Measurements from ENCODE around the gene REM1. TPM values are rescaled to one million over a fixed set of nuclear protein-coding genes. Genes with fewer than 3 reads are reported as not detected.
"Not testable (repeated sequence)": the region's sequence is repeated elsewhere in the genome, so short reads cannot be mapped to it uniquely, and the experiment has no call there.

REM1 gene
- total RNA-seq, 1 donor from 2014 or later = 2.3 TPM

GRCh38 chr20:31446084-31446819 is 28.8 kb upstream of the REM1 start:
- no peaks in the 10 kb centered on the region for H3K9me3 ChIP-seq
- no peaks in the 10 kb centered on the region for H3K27me3 ChIP-seq (ENCODE audit: low read depth)
- H3K36me3 ChIP-seq = no peaks in the 10 kb centered on the region
- H3K27ac ChIP-seq = no peak overlapping the region
- no peaks in the 10 kb centered on the region for H3K4me1 ChIP-seq
- no peak overlapping the region for H3K4me3 ChIP-seq
- ATAC-seq (no peak), DNase-seq (no peak)
- TF ChIP-seq CTCF (IDR thresholded peaks at IDR 0.05) = no peak
- intact Hi-C loops (cut with DNase I) = no loop called here

DNA sequence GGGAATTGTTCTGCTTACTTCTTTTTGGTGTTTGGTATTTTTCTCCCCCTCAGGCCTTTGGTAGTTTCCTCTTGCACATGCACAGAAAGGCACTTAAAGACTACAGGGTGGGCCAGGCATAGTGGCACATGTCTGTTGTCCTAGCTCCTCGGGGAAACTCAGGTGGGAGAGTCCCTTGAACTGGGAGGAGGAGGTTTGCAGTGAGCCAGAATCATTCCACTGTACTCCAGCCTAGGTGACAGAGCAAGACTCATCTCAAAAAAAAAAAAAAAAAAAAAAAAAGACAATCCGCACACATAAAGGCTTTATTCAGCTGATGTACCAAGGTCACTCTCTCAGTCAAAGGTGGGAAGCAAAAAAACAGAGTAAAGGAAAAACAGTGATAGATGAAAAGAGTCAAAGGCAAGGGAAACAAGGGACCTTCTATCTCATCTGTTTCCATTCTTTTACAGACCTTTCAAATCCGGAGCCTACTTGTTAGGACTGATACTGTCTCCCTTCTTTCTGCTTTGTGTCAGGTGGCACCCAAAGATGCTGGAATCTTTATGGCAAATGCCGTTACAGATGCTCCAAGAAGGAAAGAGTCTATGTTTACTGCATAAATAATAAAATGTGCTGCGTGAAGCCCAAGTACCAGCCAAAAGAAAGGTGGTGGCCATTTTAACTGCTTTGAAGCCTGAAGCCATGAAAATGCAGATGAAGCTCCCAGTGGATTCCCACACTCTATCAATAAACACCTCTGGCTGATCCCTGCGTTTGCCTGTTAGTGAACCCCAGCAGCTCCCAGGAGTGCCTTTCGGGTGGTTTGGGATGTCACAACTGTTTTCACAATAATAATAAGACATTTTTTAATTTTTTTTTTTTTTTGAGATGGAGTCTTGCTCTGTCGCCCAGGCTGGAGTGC is 25.3 kb upstream of the REM1 start:
- Histone ChIP-seq H3K27me3 (ENCODE audit: low read depth) (no peaks in the 10 kb centered on the region), H3K4me1 (no peaks in the 10 kb centered on the region), H3K27ac (no peak overlapping the region), H3K36me3 (no peaks in the 10 kb centered on the region), H3K9me3 (no peaks in the 10 kb centered on the region), H3K4me3 (no peak overlapping the region)
- DNase-seq (no peak), ATAC-seq (no peak)
- no peak for TF ChIP-seq CTCF (IDR thresholded peaks at IDR 0.05)
- intact Hi-C loops (cut with DNase I) = no loop called here

GRCh38 chr20:31452575-31452974 is 22.5 kb upstream of the REM1 start:
- intact Hi-C loops (cut with DNase I) = no loop called here
- Histone ChIP-seq H3K4me3 (no peak overlapping the region), H3K4me1 (no peaks in the 10 kb centered on the region), H3K36me3 (no peaks in the 10 kb centered on the region), H3K9me3 (no peaks in the 10 kb centered on the region), H3K27me3 (ENCODE audit: low read depth) (peaks cover 4% of the 10 kb centered on the region), H3K27ac (no peak overlapping the region)
- TF ChIP-seq CTCF (IDR thresholded peaks at IDR 0.05) = no peak
- ATAC-seq (no peak), DNase-seq (no peak)

DNA sequence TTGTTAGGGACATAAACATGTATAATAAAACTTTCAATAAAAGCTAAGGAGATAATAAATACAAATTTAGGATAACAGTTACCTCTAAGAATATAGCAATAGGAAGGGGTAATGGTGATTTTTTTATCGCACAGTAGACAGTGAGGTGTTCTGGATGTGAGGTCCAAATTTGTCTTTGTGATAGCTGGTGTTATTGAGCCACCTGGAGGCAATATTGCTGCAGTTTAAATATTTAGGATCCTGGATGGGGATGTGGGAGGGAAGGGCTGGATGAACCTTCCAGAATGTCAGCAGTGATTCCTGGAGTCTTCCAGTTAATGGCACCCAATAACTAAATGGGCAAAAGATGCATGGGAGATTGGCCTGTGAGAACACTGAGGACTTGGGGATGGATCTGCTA is 20.7 kb upstream of the REM1 start:
- no peak for TF ChIP-seq CTCF (IDR thresholded peaks at IDR 0.05)
- Histone ChIP-seq H3K36me3 (no peaks in the 10 kb centered on the region), H3K27ac (no peak overlapping the region), H3K27me3 (ENCODE audit: low read depth) (peaks cover 13% of the 10 kb centered on the region), H3K4me1 (no peaks in the 10 kb centered on the region), H3K4me3 (no peak overlapping the region), H3K9me3 (no peaks in the 10 kb centered on the region)
- intact Hi-C loops (cut with DNase I) = no loop called here
- no peak for ATAC-seq
- no peak for DNase-seq

GRCh38 chr20:31470946-31471345 is 4.1 kb upstream of the REM1 start:
- DNase-seq; ATAC-seq; H3K36me3 ChIP-seq; H3K4me3 ChIP-seq; intact Hi-C loops (cut with DNase I); H3K9me3 ChIP-seq; H3K27ac ChIP-seq: not testable (repeated sequence)
- Histone ChIP-seq H3K4me1 (peaks cover 12% of the 10 kb centered on the region), H3K27me3 (ENCODE audit: low read depth) (peaks cover 10% of the 10 kb centered on the region)
